Measurements from ENCODE around the gene LIG1. TPM values are rescaled to one million over a fixed set of nuclear protein-coding genes. Genes with fewer than 3 reads are reported as not detected.

LIG1 gene
- total RNA-seq, 4 donors from 2014 or later: 3.7 to 9.2 (median 7.1) TPM

DNA sequence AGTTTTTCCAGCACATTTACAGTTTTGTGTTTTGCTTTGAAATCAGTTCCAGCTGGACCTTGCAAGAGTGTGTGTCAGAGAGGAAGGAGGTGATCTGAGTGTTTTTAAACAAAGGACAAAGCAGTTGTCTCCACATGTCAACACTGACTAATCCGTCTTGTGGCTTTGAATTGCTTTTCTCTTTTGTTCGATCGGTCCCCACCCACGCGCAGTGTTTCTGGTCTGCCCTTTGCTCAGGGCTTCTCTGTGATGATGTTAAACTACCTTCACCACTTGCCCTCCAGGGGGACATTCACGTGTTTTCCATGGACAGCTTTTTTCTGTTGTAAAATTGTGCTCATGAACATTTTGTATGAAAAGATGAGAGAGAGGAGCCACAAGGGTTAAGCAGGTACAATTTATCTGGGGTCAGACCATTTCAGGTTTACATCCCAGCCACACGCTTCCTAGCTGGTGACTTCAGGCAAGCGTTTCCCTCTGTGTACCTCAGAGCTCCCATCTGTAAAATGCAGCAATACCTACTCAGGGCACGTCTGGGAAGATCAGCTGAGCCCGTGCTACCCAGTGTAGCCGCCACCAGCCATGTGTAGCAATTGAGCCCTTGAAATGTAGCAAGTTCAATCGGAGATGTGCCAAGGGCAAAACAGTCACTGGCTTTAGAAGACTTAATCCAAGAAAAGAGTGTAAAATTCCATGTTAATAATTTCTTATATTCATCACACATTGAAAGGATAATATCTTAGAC is 46.1 kb downstream of the LIG1 start:
- ATAC-seq (no peak), DNase-seq (no peak)
- no peaks in the 10 kb centered on the region for H3K36me3 ChIP-seq
- H3K9me3 ChIP-seq: no peaks in the 10 kb centered on the region
- H3K4me1 ChIP-seq: no peaks in the 10 kb centered on the region
- in situ Hi-C loops (cut with MboI; ENCODE audit: low sequenced_read_pairs in 4 of 4) (loop anchor here in 1 of 4 donors (25.0 kb wide), 1 partner anchor 162 kb away; no protein-coding TSS in a partner anchor), intact Hi-C loops (cut with DNase I; ENCODE audit: low total_unique reads) (no loop called here)
- no peaks in the 10 kb centered on the region for H3K27me3 ChIP-seq
- H3K4me3 ChIP-seq: no peak overlapping the region
- H3K27ac ChIP-seq: no peak overlapping the region
- TF ChIP-seq, protein P1, sequence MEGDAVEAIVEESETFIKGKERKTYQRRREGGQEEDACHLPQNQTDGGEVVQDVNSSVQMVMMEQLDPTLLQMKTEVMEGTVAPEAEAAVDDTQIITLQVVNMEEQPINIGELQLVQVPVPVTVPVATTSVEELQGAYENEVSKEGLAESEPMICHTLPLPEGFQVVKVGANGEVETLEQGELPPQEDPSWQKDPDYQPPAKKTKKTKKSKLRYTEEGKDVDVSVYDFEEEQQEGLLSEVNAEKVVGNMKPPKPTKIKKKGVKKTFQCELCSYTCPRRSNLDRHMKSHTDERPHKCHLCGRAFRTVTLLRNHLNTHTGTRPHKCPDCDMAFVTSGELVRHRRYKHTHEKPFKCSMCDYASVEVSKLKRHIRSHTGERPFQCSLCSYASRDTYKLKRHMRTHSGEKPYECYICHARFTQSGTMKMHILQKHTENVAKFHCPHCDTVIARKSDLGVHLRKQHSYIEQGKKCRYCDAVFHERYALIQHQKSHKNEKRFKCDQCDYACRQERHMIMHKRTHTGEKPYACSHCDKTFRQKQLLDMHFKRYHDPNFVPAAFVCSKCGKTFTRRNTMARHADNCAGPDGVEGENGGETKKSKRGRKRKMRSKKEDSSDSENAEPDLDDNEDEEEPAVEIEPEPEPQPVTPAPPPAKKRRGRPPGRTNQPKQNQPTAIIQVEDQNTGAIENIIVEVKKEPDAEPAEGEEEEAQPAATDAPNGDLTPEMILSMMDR (IDR thresholded peaks at IDR 0.05 in 4 of 5, conservative IDR thresholded peaks at IDR 0.05 in 1 of 5): no peak
- no peak for TF ChIP-seq POLR2A (IDR thresholded peaks at IDR 0.05)

DNA sequence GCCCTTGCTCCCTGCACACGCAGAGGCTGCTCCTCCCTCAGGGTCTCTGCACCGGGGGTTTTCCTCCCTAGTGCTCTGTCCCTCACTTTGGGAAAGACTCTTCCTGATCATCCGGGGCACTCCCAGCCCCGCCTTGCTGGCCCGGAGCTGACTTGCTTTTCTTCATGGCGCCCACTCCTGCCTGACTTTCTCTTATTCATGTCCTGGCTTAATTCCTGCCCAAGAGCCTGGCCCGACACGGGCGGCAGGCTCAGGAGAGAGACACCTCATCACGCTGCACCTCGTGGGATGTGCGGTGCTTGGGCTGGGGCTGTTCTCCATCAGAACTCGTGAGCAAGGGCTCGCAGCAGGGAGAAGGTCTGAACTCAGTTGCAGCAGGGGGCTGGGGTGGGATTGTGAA is 47.7 kb downstream of the LIG1 start:
- intact Hi-C loops (cut with DNase I; ENCODE audit: low total_unique reads): no loop called here
- no peak overlapping the region for H3K27ac ChIP-seq
- no peak overlapping the region for H3K4me3 ChIP-seq
- no peaks in the 10 kb centered on the region for H3K27me3 ChIP-seq
- no peaks in the 10 kb centered on the region for H3K4me1 ChIP-seq
- H3K9me3 ChIP-seq: no peaks in the 10 kb centered on the region
- in situ Hi-C loops (cut with MboI; ENCODE audit: low sequenced_read_pairs in 4 of 4): loop anchor here in 1 of 4 donors (25.0 kb wide), 1 partner anchor 160 kb away; no protein-coding TSS in a partner anchor
- TF ChIP-seq POLR2A (IDR thresholded peaks at IDR 0.05): no peak
- TF ChIP-seq, protein P1 (IDR thresholded peaks at IDR 0.05 in 4 of 5, conservative IDR thresholded peaks at IDR 0.05 in 1 of 5): no peak
- ATAC-seq (no peak), DNase-seq (no peak)
- H3K36me3 ChIP-seq: no peaks in the 10 kb centered on the region

GRCh38 chr19:48121909-48122371 is 48.2 kb downstream of the LIG1 start:
- no peaks in the 10 kb centered on the region for H3K4me1 ChIP-seq
- DNase-seq (no peak), ATAC-seq (peak in 1 of 2 donors; percentile 42)
- no peaks in the 10 kb centered on the region for H3K36me3 ChIP-seq
- TF ChIP-seq POLR2A (IDR thresholded peaks at IDR 0.05): no peak
- TF ChIP-seq, protein P1 (IDR thresholded peaks at IDR 0.05 in 4 of 5, conservative IDR thresholded peaks at IDR 0.05 in 1 of 5): no peak
- in situ Hi-C loops (cut with MboI; ENCODE audit: low sequenced_read_pairs in 4 of 4) (loop anchor here in 1 of 4 donors (25.0 kb wide), 1 partner anchor 160 kb away; no protein-coding TSS in a partner anchor), intact Hi-C loops (cut with DNase I; ENCODE audit: low total_unique reads) (no loop called here)
- H3K9me3 ChIP-seq: no peaks in the 10 kb centered on the region
- no peak overlapping the region for H3K4me3 ChIP-seq
- no peaks in the 10 kb centered on the region for H3K27me3 ChIP-seq
- no peak overlapping the region for H3K27ac ChIP-seq

DNA sequence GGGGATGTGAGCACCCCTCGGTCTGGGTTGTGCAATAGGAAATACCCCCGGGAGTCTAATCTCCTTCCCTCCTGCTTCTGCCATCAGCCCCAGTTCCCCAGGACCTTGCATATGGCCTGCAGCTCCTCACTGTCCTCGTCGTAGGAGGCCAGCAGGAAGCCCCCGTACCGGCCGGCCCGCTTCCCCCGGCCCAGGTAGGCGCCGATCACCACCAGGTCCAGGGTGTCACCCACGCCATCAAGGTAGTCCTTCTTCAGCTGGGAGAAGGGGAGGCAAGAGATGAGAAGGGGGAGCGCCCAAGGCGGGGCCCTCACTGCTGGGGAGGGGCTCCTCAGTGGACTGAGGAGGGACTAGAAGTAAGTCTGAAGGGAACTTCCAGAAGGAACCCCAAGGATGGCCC is 49.1 kb downstream of the LIG1 start:
- TF ChIP-seq, protein P1 (IDR thresholded peaks at IDR 0.05 in 4 of 5, conservative IDR thresholded peaks at IDR 0.05 in 1 of 5): no peak
- no peak for TF ChIP-seq POLR2A (IDR thresholded peaks at IDR 0.05)
- in situ Hi-C loops (cut with MboI; ENCODE audit: low sequenced_read_pairs in 4 of 4) (loop anchor here in 1 of 4 donors (25.0 kb wide), 1 partner anchor 159 kb away; no protein-coding TSS in a partner anchor), intact Hi-C loops (cut with DNase I; ENCODE audit: low total_unique reads) (no loop called here)
- H3K27me3 ChIP-seq: no peaks in the 10 kb centered on the region
- no peak for DNase-seq
- H3K36me3 ChIP-seq: no peaks in the 10 kb centered on the region
- no peak for ATAC-seq
- no peak overlapping the region for H3K27ac ChIP-seq
- no peak overlapping the region for H3K4me3 ChIP-seq
- no peaks in the 10 kb centered on the region for H3K4me1 ChIP-seq
- H3K9me3 ChIP-seq: no peaks in the 10 kb centered on the region
